ENCODE data around the gene DBN1. TPM values are rescaled to one million over a fixed set of nuclear protein-coding genes. Genes with fewer than 3 reads are reported as not detected.
A peak's percentile ranks its signal among the peaks of the same experiment; 100 is the strongest.

The DBN1 gene
- total and polyA plus RNA-seq, 2 donors (not counting 1 experiment from before 2014, with no cell fraction given) = 1.4 to 1.9 TPM

GRCh38 chr5:177509381-177509951 is 36.0 kb upstream of the DBN1 start, which contains the start of gene DOK3:
DOK3 (minus strand) TSS chr5:177509826; CDS start chr5:177509540, 286 bp downstream.
- ATAC-seq (ENCODE audit: low read depth) (peak; percentile 39), DNase-seq (peak; percentile 81)
- H2AFZ ChIP-seq (ENCODE audit: insufficient read depth, low read depth, low read length, poor library complexity, severe bottlenecking) = peak within 1 kb of the TSS; percentile 63

More at GRCh38 chr5:177509381-177509951, 36.0 kb upstream of the DBN1 start, which contains the start of gene DOK3:
- H3K4me3 ChIP-seq (ENCODE audit: control extremely low read depth in 1 of 5, extremely low read depth in 1 of 5, insufficient read depth in 1 of 5, low read depth in 2 of 5, low read length in 4 of 5) = peak within 1 kb of the TSS; percentile 57 to 95 (median 75)
- ChIA-PET POLR2A (interaction anchor here (0.9 to 4.1 kb wide), 6 partner anchors 9 to 106 kb away, joined by 3 to 19 read pairs (median 6); partner anchors contain the start of genes GRK6 and PDLIM7), CTCF (interaction anchor here (0.9 to 5.5 kb wide), 9 partner anchors 10 to 120 kb away, joined by 3 to 70 read pairs (median 7); partner anchors contain the start of genes PDLIM7 and TMED9)
- WGBS (ENCODE audit: insufficient coverage) = 0% methylated on average over 16 of the region's 20 CpGs
- H3K27ac ChIP-seq (ENCODE audit: low read length in 2 of 2) = peak within 1 kb of the TSS; percentile 91 to 96
- TF ChIP-seq CTCF (IDR thresholded peaks at IDR 0.05) (no peak), EZH2 (IDR thresholded peaks at IDR 0.05; ENCODE audit: borderline replicate concordance, insufficient read depth, low read depth, low read length, poor library complexity, severe bottlenecking) (no peak)
- Mint-ChIP-seq H3K27me3 (no peaks in the 10 kb centered on the region), H3K4me1 (peaks cover 55% of the 10 kb centered on the region), H3K4me3 (peak within 1 kb of the TSS; percentile 94), H3K9me3 (ENCODE audit: insufficient read depth) (no peaks in the 10 kb centered on the region), H3K27ac (peak within 1 kb of the TSS; percentile 98)
- H3K27me3 ChIP-seq (replicated peaks in 1 of 4; ENCODE audit: control extremely low read depth in 1 of 4, control insufficient read depth in 3 of 4, insufficient read depth in 4 of 4, low read length in 3 of 4) = no peaks in the 10 kb centered on the region
- H3K4me2 ChIP-seq (replicated peaks; ENCODE audit: low read depth, low read length, poor library complexity, severe bottlenecking) = peak within 1 kb of the TSS; percentile 97
- peaks cover 0 to 55% of the 10 kb centered on the region in 2 experiments for H3K36me3 ChIP-seq (replicated peaks in 1 of 2; ENCODE audit: control extremely low read depth in 1 of 2, control insufficient read depth in 1 of 2, extremely low read depth in 1 of 2, insufficient read depth in 2 of 2, low read length in 1 of 2)
- intact Hi-C loops (cut with micrococcal nuclease) = loop anchor here (5.0 kb wide), 1 partner anchor 207 kb away; the partner anchor contains the start of genes PRELID1 and RAB24
- H4K20me1 ChIP-seq (ENCODE audit: control insufficient read depth, insufficient read depth, low read length, poor library complexity, severe bottlenecking) = peaks cover 24% of the 10 kb centered on the region
- H3K9me3 ChIP-seq (ENCODE audit: control extremely low read depth in 1 of 3, control insufficient read depth in 2 of 3, insufficient read depth in 1 of 3, low read length in 2 of 3) = no peaks in the 10 kb centered on the region
- peaks cover 55% of the 10 kb centered on the region for H3K79me2 ChIP-seq (ENCODE audit: control insufficient read depth, insufficient read depth, low read length)
- H3K4me1 ChIP-seq (ENCODE audit: control insufficient read depth in 2 of 2, insufficient read depth in 2 of 2, low read length in 2 of 2) = peaks cover 38 to 53% of the 10 kb centered on the region in 2 donors
- H3K9ac ChIP-seq (ENCODE audit: low read length) = peak within 1 kb of the TSS; percentile 86

Data from B cell (primary cell).